Natural killer cell treated with Interleukin-12 subunit alpha and Interleukin-12 subunit beta and Interleukin-15 and Interleukin-18, amount 100 ng/mL, for 72 hours (primary cell): ENCODE measurements around the gene USP16. TPM values are rescaled to one million over a fixed set of nuclear protein-coding genes. Genes with fewer than 3 reads are reported as not detected.
"Not testable (repeated sequence)": the region's sequence is repeated elsewhere in the genome, so short reads cannot be mapped to it uniquely, and the experiment has no call there.

Experiments
- ATAC-seq, 2 donors: fragments of 150-1000 bp; cut with Tn5 transposase in 1 of 2; sonication (Bioruptor Pico), chemical (Tn5 transposase) in 1 of 2; 2 replicates each; pipeline ENCODE4 v1.10.0; 2021
- DNase-seq: peaks from one replicate; pipeline ENCODE4 v3.0.0; 2022; ENCODE audit warnings: low spot score
- H3K27ac Mint-ChIP-seq, 2 donors: 1 replicate in 1 of 2; 2 replicates in 1 of 2; pipeline ENCODE4 v1.8.0; 2022; ENCODE audit warnings: mixed read lengths in 2 of 2, mild to moderate bottlenecking in 1 of 2, moderate library complexity in 1 of 2
- H3K27me3 Mint-ChIP-seq, 2 donors: 1 replicate in 1 of 2; 2 replicates in 1 of 2; pipeline ENCODE4 v1.8.0; 2022; ENCODE audit warnings: mixed read lengths in 2 of 2
- H3K36me3 Mint-ChIP-seq: one replicate; pipeline ENCODE4 v1.8.0; 2022; ENCODE audit warnings: mixed read lengths
- H3K4me1 Mint-ChIP-seq, 2 donors: 1 replicate in 1 of 2; 2 replicates in 1 of 2; pipeline ENCODE4 v1.8.0; 2022; ENCODE audit warnings: low read depth in 2 of 2, mixed read lengths in 2 of 2, mild to moderate bottlenecking in 1 of 2
- H3K4me3 Mint-ChIP-seq: one replicate; pipeline ENCODE4 v1.8.0; 2022; ENCODE audit warnings: mixed read lengths
- H3K9me3 Mint-ChIP-seq: 2 replicates; pipeline ENCODE4 v1.8.0; 2022; ENCODE audit warnings: mixed read lengths
- total RNA-seq, 2 donors: library from RNA; stranded (reverse); gene quantifications; one replicate each; pipeline ENCODE4 v1.2.3, GENCODE V29; 2022

USP16 gene
- total RNA-seq, 2 donors from 2014 or later, result 44.5 to 57.5 TPM

DNA sequence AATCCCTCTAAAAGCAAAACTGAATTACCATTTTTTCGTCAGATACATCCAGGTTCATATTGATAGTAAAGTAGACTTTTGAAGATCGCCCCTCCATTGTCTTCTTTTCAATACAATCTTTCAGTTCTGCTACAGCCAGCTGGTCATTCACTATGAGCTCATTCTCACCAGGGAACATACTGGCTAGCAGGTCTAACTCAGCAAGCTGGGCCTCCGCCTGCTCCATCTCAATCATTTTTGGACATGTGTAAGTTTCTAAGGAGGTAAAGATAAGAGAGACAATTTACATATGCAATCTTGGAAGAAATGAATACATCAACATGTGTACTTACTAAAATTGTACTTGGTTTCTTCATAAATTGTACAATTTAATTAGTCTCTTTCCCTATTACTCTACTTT, 16.1 kb upstream of the USP16 start:
- no peak overlapping the region for H3K27ac Mint-ChIP-seq
- no peaks in the 10 kb centered on the region for H3K9me3 Mint-ChIP-seq
- no peaks in the 10 kb centered on the region for H3K36me3 Mint-ChIP-seq
- ATAC-seq, result no peak
- DNase-seq, result no peak
- H3K4me3 Mint-ChIP-seq, result no peak overlapping the region
- no peaks in the 10 kb centered on the region for H3K27me3 Mint-ChIP-seq
- no peaks in the 10 kb centered on the region for H3K4me1 Mint-ChIP-seq

DNA sequence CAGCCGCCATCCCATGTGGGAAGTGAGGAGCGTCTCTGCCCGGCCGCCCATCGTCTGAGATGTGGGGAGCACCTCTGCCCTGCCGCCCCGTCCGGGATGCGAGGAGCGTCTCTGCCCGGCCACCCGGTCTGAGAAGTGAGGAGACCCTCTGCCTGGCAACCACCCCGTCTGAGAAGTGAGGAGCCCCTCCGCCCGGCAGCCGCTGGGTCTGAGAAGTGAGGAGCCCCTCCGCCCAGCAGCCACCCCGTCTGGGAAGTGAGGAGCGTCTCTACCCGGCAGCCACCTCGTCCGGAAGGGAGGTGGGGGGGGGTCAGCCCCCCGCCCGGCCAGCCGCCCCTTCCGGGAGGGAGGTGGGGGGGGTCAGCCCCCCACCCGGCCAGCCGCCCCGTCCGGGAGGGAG, 13.2 kb upstream of the USP16 start:
- H3K4me1 Mint-ChIP-seq, H3K4me3 Mint-ChIP-seq, H3K36me3 Mint-ChIP-seq, ATAC-seq, DNase-seq, H3K27me3 Mint-ChIP-seq, H3K9me3 Mint-ChIP-seq, H3K27ac Mint-ChIP-seq: not testable (repeated sequence)

- DNase-seq (no peak), ATAC-seq (no peak)
- H3K4me1 Mint-ChIP-seq, result peaks cover 21 to 28% of the 10 kb centered on the region in 2 donors
- no peaks in the 10 kb centered on the region for H3K9me3 Mint-ChIP-seq
- peak overlapping the region; percentile 96 for H3K4me3 Mint-ChIP-seq
- peak overlapping the region; percentile 80 to 88 for H3K27ac Mint-ChIP-seq
- no peaks in the 10 kb centered on the region for H3K27me3 Mint-ChIP-seq
- peaks cover 10% of the 10 kb centered on the region for H3K36me3 Mint-ChIP-seq
Observed at GRCh38 chr21:29017639-29018237, 6.7 kb upstream of the USP16 start.

- no peak for DNase-seq
- H3K4me1 Mint-ChIP-seq, result peaks cover 25 to 28% of the 10 kb centered on the region in 2 donors
- ATAC-seq, result peak in 1 of 2 donors; percentile 24
- H3K27ac Mint-ChIP-seq, result peak overlapping the region; percentile 80 to 88
- H3K9me3 Mint-ChIP-seq, result no peaks in the 10 kb centered on the region
- H3K4me3 Mint-ChIP-seq, result peak overlapping the region; percentile 96
- peaks cover 10% of the 10 kb centered on the region for H3K36me3 Mint-ChIP-seq
- no peaks in the 10 kb centered on the region for H3K27me3 Mint-ChIP-seq
Observed at GRCh38 chr21:29018540-29018939, 5.9 kb upstream of the USP16 start.

DNA sequence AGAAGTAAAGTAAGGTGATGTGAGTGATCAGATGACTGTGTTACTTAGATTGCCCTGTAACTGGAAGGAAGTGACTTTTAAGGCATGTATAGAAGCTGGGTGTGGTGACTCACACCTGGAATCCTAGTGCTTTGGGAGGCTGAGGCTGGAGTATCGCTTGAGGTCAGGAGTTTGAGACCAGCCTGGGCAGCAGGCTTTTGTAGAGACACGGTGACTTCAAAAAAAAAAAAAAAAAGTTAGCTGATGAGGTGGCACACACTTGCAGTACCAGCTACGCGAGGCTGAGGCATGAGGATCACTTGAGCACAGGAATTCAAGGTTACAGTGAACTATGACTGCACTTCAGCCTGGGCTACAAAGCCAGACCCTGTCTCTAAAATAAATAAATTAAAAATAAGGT, 2.3 kb upstream of the USP16 start:
- H3K27ac Mint-ChIP-seq, result peak overlapping the region; percentile 93 to 99
- ATAC-seq, result no peak
- H3K36me3 Mint-ChIP-seq, result peaks cover 10% of the 10 kb centered on the region
- H3K9me3 Mint-ChIP-seq, result no peaks in the 10 kb centered on the region
- H3K4me1 Mint-ChIP-seq, result peaks cover 50 to 55% of the 10 kb centered on the region in 2 donors
- no peak for DNase-seq
- peak overlapping the region; percentile 57 for H3K4me3 Mint-ChIP-seq
- H3K27me3 Mint-ChIP-seq, result no peaks in the 10 kb centered on the region

DNA sequence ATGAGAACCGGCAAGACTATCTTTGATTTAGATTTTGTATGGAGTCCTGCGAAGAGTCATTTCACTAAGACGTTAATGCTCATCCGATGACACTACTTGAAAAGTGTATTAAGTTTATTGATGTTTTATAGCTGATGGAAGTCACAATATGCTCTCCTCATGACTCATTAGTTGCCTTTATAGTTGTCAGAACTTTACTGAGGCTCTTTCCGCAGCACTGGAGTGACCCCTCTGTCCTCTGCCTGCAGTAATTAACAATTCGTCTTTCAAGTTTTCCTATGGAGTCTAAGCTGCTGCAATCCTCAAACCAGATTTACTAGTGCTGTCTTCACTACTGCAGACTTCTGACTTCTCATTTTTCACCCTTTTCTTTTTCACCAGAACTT, 853 bp downstream of the USP16 start:
- no peak for ATAC-seq
- H3K27me3 Mint-ChIP-seq, result no peaks in the 10 kb centered on the region

GRCh38 chr21:29029524-29029923, 5.1 kb downstream of the USP16 start:
- Mint-ChIP-seq H3K27me3 (no peaks in the 10 kb centered on the region), H3K9me3 (no peaks in the 10 kb centered on the region), H3K36me3 (peaks cover 14% of the 10 kb centered on the region), H3K4me1 (peaks cover 26 to 33% of the 10 kb centered on the region in 2 donors), H3K4me3 (no peak overlapping the region), H3K27ac (no peak overlapping the region)
- ATAC-seq (no peak), DNase-seq (no peak)

More for the DNA sequence above, 853 bp downstream of the USP16 start:
- peak overlapping the region; percentile 93 to 99 for H3K27ac Mint-ChIP-seq
- peak overlapping the region; percentile 98 for H3K4me3 Mint-ChIP-seq
- H3K36me3 Mint-ChIP-seq, result no peaks in the 10 kb centered on the region
- no peak for DNase-seq
- peaks cover 38 to 43% of the 10 kb centered on the region in 2 donors for H3K4me1 Mint-ChIP-seq
- no peaks in the 10 kb centered on the region for H3K9me3 Mint-ChIP-seq

GRCh38 chr21:29030909-29031308, 6.4 kb downstream of the USP16 start:
- H3K27me3 Mint-ChIP-seq, result no peaks in the 10 kb centered on the region
- no peak for ATAC-seq
- peaks cover 14% of the 10 kb centered on the region for H3K36me3 Mint-ChIP-seq
- H3K27ac Mint-ChIP-seq, result no peak overlapping the region
- no peak overlapping the region for H3K4me3 Mint-ChIP-seq
- DNase-seq, result no peak
- no peaks in the 10 kb centered on the region for H3K9me3 Mint-ChIP-seq
- peaks cover 12 to 21% of the 10 kb centered on the region in 2 donors for H3K4me1 Mint-ChIP-seq

DNA sequence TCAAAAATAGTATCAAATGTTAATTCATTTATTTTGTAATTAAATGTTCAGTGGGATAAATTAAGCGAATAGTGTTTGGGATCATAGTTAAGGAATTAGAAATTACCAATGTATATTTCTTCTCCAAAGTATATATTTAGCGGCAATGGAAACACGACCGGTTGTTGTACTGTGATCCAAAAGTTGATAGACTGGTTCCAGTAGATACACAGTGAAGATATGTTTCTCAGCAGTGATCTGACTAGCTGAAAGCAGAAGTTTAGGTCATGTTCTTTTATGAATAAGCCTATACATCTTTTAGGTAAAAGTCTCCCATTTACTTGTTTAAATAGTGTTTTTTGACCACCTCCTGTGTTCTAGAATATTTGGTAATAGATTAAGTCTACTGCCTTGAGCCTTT, 8.8 kb downstream of the USP16 start:
- Mint-ChIP-seq H3K36me3 (peaks cover 24% of the 10 kb centered on the region), H3K4me3 (no peak overlapping the region), H3K27ac (no peak overlapping the region), H3K4me1 (peaks cover 5 to 14% of the 10 kb centered on the region in 2 donors), H3K27me3 (no peaks in the 10 kb centered on the region), H3K9me3 (no peaks in the 10 kb centered on the region)
- DNase-seq (no peak), ATAC-seq (no peak)

- Mint-ChIP-seq H3K27ac (no peak overlapping the region), H3K4me3 (no peak overlapping the region), H3K27me3 (no peaks in the 10 kb centered on the region), H3K4me1 (peaks cover 5 to 14% of the 10 kb centered on the region in 2 donors), H3K9me3 (no peaks in the 10 kb centered on the region), H3K36me3 (peaks cover 24% of the 10 kb centered on the region)
- ATAC-seq (no peak), DNase-seq (no peak)
Observed at GRCh38 chr21:29033871-29034270, 9.4 kb downstream of the USP16 start.

- Mint-ChIP-seq H3K4me1 (peaks cover 5 to 11% of the 10 kb centered on the region in 2 donors), H3K9me3 (no peaks in the 10 kb centered on the region), H3K27me3 (no peaks in the 10 kb centered on the region), H3K4me3 (no peak overlapping the region), H3K27ac (no peak overlapping the region), H3K36me3 (peaks cover 27% of the 10 kb centered on the region)
- no peak for ATAC-seq
- no peak for DNase-seq
Observed at GRCh38 chr21:29034678-29035077, 10.2 kb downstream of the USP16 start.

GRCh38 chr21:29052224-29052623, 27.8 kb downstream of the USP16 start:
- peaks cover 9% of the 10 kb centered on the region for H3K36me3 Mint-ChIP-seq
- ATAC-seq (no peak), DNase-seq (no peak)
- H3K27me3 Mint-ChIP-seq, result no peaks in the 10 kb centered on the region
- H3K9me3 Mint-ChIP-seq, result no peaks in the 10 kb centered on the region
- no peak overlapping the region for H3K27ac Mint-ChIP-seq
- no peak overlapping the region for H3K4me3 Mint-ChIP-seq
- no peaks in the 10 kb centered on the region for H3K4me1 Mint-ChIP-seq

DNA sequence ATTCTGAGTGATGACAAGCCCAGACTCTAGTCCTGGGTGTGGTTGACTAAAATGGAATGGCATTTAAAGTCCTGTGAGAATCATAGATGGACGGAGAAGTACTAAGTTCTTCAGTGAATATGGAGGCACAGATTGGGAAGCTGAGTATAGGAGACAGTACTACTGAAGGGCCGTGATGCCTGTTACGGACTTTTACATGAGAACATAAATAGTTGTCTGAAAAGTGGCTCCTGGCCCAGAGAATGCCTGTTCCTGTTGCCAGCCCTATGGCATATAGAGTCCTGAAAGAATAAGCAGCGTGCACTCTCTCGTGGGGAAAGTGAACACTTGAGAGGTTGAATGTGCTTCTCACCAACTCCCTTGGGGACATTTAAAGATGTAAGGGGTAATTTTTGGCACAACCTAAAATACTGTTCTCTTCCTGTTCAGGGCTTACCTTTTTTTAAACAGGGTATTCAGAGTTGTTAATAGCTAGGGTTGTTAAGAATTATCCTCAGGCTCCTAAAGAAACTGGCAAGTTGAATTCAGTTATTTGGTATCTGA, 28.6 kb downstream of the USP16 start:
- Mint-ChIP-seq H3K4me1 (no peaks in the 10 kb centered on the region), H3K4me3 (no peak overlapping the region), H3K36me3 (peaks cover 9% of the 10 kb centered on the region), H3K9me3 (no peaks in the 10 kb centered on the region), H3K27ac (no peak overlapping the region), H3K27me3 (no peaks in the 10 kb centered on the region)
- DNase-seq (no peak), ATAC-seq (peak in 1 of 2 donors; percentile 11)

DNA sequence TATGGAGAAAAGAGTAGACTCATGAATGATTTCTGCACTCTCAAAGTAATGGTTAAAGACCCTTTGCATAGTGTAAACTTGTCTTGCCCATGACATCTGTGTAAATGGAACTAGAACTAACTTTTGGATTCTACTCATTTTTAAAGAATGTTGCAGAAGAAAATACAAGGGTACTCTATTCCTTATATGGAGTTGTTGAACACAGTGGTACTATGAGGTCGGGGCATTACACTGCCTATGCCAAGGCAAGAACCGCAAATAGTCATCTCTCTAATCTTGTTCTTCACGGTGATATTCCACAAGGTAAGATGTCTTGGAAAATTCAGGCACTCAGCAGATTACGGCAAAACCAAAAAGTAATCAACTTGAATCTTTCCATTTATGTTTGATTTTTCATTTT, 29.2 kb downstream of the USP16 start:
- DNase-seq (no peak), ATAC-seq (no peak)
- Mint-ChIP-seq H3K36me3 (peaks cover 9% of the 10 kb centered on the region), H3K9me3 (no peaks in the 10 kb centered on the region), H3K4me1 (no peaks in the 10 kb centered on the region), H3K27ac (no peak overlapping the region), H3K4me3 (no peak overlapping the region), H3K27me3 (no peaks in the 10 kb centered on the region)

- H3K9me3 Mint-ChIP-seq, result no peaks in the 10 kb centered on the region
- no peak overlapping the region for H3K4me3 Mint-ChIP-seq
- H3K36me3 Mint-ChIP-seq, result peaks cover 14% of the 10 kb centered on the region
- DNase-seq, result no peak
- H3K27me3 Mint-ChIP-seq, result no peaks in the 10 kb centered on the region
- no peaks in the 10 kb centered on the region for H3K4me1 Mint-ChIP-seq
- no peak for ATAC-seq
- no peak overlapping the region for H3K27ac Mint-ChIP-seq
Observed at GRCh38 chr21:29055080-29055479, 30.6 kb downstream of the USP16 start.
